Lower leg skin (tissue), 4 donors: ENCODE data around the gene RBM33. TPM values are rescaled to one million over a fixed set of nuclear protein-coding genes. Genes with fewer than 3 reads are reported as not detected.

Experiments
- DNase-seq, 2 donors: peaks; one replicate each; pipeline ENCODE4 v3.0.0-alpha.2; 2019; ENCODE audit warnings: low spot score in 2 of 2
- H3K4me3 ChIP-seq: fragments of 200-600 bp; sonication (generic); 2 replicates; pipeline ENCODE4 v1.5.1; 2017; ENCODE audit warnings: mild to moderate bottlenecking, low read depth; ENCODE audit not compliant: poor library complexity, severe bottlenecking
- POLR2A ChIP-seq, 2 donors: fragments of 450-650 bp; IDR thresholded peaks; one replicate each; pipeline ENCODE4 v1.6.1; 2016 to 2017; ENCODE audit warnings: antibody characterized with exemption in 2 of 2, mild to moderate bottlenecking in 1 of 2, moderate library complexity in 1 of 2
- WGBS, 2 donors: methylation state at CpG; one replicate each; pipeline ENCODE4 v1.1.5; 2018; 5-methylcytosine and 5-hydroxymethylcytosine counted together
- intact Hi-C: fragments of 100-400 bp; cut with DNase I; formaldehyde crosslinking; loops from one replicate; pipeline ENCODE4 v1.15.0; 2023; ENCODE audit warnings: low total_unique reads
- total RNA-seq, 4 donors: library from RNA; depleted of rRNA; stranded (reverse); fragments of >200 nt; gene quantifications; one replicate each; pipeline ENCODE4 v1.1.0, GENCODE V29; 2016
- TF ChIP-seq, protein P1 (sequence below), 3 donors: fragments of 450-650 bp; IDR thresholded peaks; one replicate each; pipeline ENCODE4 v1.5.1; 2016; ENCODE audit warnings: antibody characterized with exemption in 3 of 3, mild to moderate bottlenecking in 3 of 3, moderate library complexity in 2 of 3

RBM33 gene
- total RNA-seq, 4 donors from 2014 or later = 35.8 to 83.9 (median 56.7) TPM

DNA sequence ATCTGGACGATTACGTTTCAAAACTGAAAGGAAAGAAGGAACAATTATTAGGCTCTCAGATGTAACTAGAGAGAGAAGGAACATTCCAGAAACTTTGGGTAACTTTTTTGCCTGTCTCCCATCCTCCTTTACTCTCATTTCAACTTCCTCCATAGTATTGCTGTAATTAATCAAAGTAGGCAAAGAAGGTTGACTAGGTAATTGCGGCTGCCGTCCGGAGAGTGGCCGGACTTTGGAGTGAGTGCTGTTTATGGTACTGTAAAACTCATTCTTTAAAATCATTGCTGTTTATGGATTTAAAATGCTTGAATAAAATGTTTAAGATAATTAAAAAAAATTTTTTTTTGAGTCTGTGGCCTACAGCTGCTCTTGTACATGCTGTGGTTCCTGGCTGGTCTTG is 56.4 kb downstream of the RBM33 start:
- 94 to 96% methylated on average over 6 of the region's 6 CpGs for WGBS, 2 donors
- TF ChIP-seq, protein P1, sequence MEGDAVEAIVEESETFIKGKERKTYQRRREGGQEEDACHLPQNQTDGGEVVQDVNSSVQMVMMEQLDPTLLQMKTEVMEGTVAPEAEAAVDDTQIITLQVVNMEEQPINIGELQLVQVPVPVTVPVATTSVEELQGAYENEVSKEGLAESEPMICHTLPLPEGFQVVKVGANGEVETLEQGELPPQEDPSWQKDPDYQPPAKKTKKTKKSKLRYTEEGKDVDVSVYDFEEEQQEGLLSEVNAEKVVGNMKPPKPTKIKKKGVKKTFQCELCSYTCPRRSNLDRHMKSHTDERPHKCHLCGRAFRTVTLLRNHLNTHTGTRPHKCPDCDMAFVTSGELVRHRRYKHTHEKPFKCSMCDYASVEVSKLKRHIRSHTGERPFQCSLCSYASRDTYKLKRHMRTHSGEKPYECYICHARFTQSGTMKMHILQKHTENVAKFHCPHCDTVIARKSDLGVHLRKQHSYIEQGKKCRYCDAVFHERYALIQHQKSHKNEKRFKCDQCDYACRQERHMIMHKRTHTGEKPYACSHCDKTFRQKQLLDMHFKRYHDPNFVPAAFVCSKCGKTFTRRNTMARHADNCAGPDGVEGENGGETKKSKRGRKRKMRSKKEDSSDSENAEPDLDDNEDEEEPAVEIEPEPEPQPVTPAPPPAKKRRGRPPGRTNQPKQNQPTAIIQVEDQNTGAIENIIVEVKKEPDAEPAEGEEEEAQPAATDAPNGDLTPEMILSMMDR (IDR thresholded peaks at IDR 0.05) = no peak
- no peak for TF ChIP-seq POLR2A (IDR thresholded peaks at IDR 0.05)
- no peak overlapping the region for H3K4me3 ChIP-seq
- intact Hi-C loops = no loop called here
- no peak for DNase-seq

- DNase-seq = no peak
- TF ChIP-seq POLR2A (IDR thresholded peaks at IDR 0.05) = no peak
- TF ChIP-seq, protein P1 (IDR thresholded peaks at IDR 0.05) = no peak
- 88 to 93% methylated on average over 3 of the region's 3 CpGs for WGBS, 2 donors
- intact Hi-C loops = no loop called here
- no peak overlapping the region for H3K4me3 ChIP-seq
These were observed 57.6 kb downstream of the RBM33 start for GRCh38 chr7:155701972-155702544.

DNA sequence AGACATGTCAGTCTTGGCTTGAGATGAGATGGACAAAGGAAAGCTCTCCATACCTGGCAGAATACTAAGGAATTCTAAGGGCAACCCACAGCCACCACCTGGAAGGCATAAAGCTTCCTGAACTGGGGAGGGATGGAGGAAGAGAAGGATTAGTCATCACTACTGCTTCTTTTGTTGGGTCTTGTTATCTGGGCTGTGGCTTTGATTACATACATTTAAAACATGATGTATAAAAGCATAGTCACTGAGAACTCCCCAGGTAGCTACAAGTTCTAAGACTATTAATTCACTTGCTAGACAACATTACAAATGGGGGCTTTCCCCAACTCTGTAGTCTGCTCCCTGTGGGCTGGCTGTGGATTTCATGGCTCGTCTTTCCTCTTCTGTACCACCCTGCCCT is 58.2 kb downstream of the RBM33 start:
- H3K4me3 ChIP-seq = no peak overlapping the region
- intact Hi-C loops = no loop called here
- no peak for DNase-seq
- WGBS, 2 donors = 60 to 91% methylated on average over 1 of the region's 1 CpG
- no peak for TF ChIP-seq POLR2A (IDR thresholded peaks at IDR 0.05)
- TF ChIP-seq, protein P1 (IDR thresholded peaks at IDR 0.05) = no peak

GRCh38 chr7:155705623-155706360 is 61.3 kb downstream of the RBM33 start:
- H3K4me3 ChIP-seq = no peak overlapping the region
- no peak for DNase-seq
- intact Hi-C loops = no loop called here
- TF ChIP-seq POLR2A (IDR thresholded peaks at IDR 0.05) = no peak
- TF ChIP-seq, protein P1 (IDR thresholded peaks at IDR 0.05) = no peak
- WGBS, 2 donors = 91 to 92% methylated on average over 16 of the region's 16 CpGs

DNA sequence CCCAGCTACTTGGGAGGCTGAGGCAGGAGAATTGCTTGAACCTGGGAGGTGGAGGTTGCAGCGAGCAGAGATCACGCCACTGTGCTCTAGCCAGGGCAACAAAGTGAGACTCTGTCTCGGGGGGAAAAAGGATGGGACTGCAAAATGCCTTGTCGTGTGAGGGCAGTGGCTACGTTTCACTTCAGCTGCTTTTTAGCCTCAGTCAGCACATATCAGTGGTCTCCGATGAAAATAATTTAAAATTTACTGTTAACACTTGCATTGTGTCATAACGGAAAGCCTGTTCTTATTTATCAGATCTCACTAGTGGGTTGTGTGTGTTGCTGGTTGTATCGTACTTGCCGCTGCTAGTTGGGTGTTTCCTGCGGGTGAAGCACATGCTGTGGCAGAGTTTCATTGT is 61.9 kb downstream of the RBM33 start:
- WGBS, 2 donors = 90 to 94% methylated on average over 10 of the region's 10 CpGs
- no peak overlapping the region for H3K4me3 ChIP-seq
- no peak for TF ChIP-seq POLR2A (IDR thresholded peaks at IDR 0.05)
- TF ChIP-seq, protein P1 (IDR thresholded peaks at IDR 0.05) = no peak
- intact Hi-C loops = no loop called here
- DNase-seq = no peak
